SK-N-SH (cell line): Measurements from ENCODE around the gene LNP1. TPM values are rescaled to one million over a fixed set of nuclear protein-coding genes. Genes with fewer than 3 reads are reported as not detected.

Experiments
- CTCF ChIA-PET: fragments of 300-600, 350-600 bp; formaldehyde crosslinking; extraction: SDS; loops from one replicate; lab custom pipeline; 2021; lab: Yijun Ruan, JAX
- POLR2A ChIA-PET: fragments of 350-600 bp; sonication (Branson Sonifier 250); formaldehyde crosslinking; extraction: SDS; loops from one replicate; lab custom pipeline; 2020; ENCODE audit warnings: antibody characterized with exemption, inconsistent platforms; lab: Yijun Ruan, JAX
- DNase-seq: peaks from one replicate; pipeline ENCODE4 v3.0.0; 2012
- H2AFZ ChIP-seq: fragments of 200-600 bp; sonication (generic); 2 replicates; pipeline ENCODE4 v1.8.1; 2016; ENCODE audit warnings: antibody characterized with exemption, mild to moderate bottlenecking, low read depth
- H3F3A ChIP-seq: fragments of 200-600 bp; sonication (generic); replicated peaks from 2 replicates; pipeline ENCODE3; 2016; ENCODE audit warnings: antibody characterized with exemption, mild to moderate bottlenecking; ENCODE audit not compliant: insufficient read depth
- H3K27ac ChIP-seq, 2 experiments: fragments of 200-500 bp in 1 of 2; fragments of 200-600 bp in 1 of 2; sonication (Bioruptor generic) in 1 of 2; sonication (generic), shearing (Covaris generic) in 1 of 2; 2 replicates each; pipeline versions ENCODE4 v1.5.1 to v1.6.1; 2014 to 2016; ENCODE audit warnings: low read depth in 2 of 2, inconsistent platforms in 1 of 2, low read length in 1 of 2, mild to moderate bottlenecking in 1 of 2, mixed read lengths in 1 of 2
- H3K27me3 ChIP-seq: fragments of 200-600 bp; sonication (generic), shearing (Covaris generic); 2 replicates; pipeline ENCODE4 v1.6.1; 2016; ENCODE audit warnings: mixed run types; ENCODE audit not compliant: insufficient read depth
- H3K36me3 ChIP-seq, 2 experiments: fragments of 200-500 bp in 1 of 2; fragments of 200-600 bp in 1 of 2; sonication (Bioruptor generic) in 1 of 2; sonication (generic) in 1 of 2; replicated peaks in 1 of 2; 2 replicates each; pipeline versions ENCODE3 to v1.5.1; 2014 to 2016; ENCODE audit warnings: low read length in 1 of 2, mild to moderate bottlenecking in 1 of 2; ENCODE audit not compliant: insufficient read depth in 2 of 2, control insufficient read depth in 1 of 2
- H3K4me1 ChIP-seq, 2 experiments: fragments of 200-500 bp in 1 of 2; fragments of 200-600 bp in 1 of 2; sonication (Bioruptor generic) in 1 of 2; sonication (generic), shearing (Covaris generic) in 1 of 2; 2 replicates each; pipeline versions ENCODE4 v1.5.1 to v1.6.1; 2014 to 2016; ENCODE audit warnings: low read depth in 1 of 2, low read length in 1 of 2, mixed run types in 1 of 2; ENCODE audit not compliant: insufficient read depth in 2 of 2, control insufficient read depth in 1 of 2
- H3K4me2 ChIP-seq: fragments of 200-600 bp; sonication (generic), shearing (Covaris generic); 2 replicates; pipeline ENCODE4 v1.6.1; 2017; ENCODE audit warnings: mixed run types
- H3K4me3 ChIP-seq, 2 experiments: fragments of 200-500 bp in 1 of 2; fragments of 200-600 bp in 1 of 2; sonication (Bioruptor generic) in 1 of 2; sonication (generic), shearing (Covaris generic) in 1 of 2; 2 replicates each; pipeline versions ENCODE4 v1.5.1 to v1.8.1; 2014 to 2016; ENCODE audit warnings: low read depth in 2 of 2, inconsistent platforms in 1 of 2, low read length in 1 of 2, mild to moderate bottlenecking in 1 of 2, mixed read lengths in 1 of 2, moderate library complexity in 1 of 2
- H3K79me2 ChIP-seq: fragments of 200-600 bp; sonication (generic); 2 replicates; pipeline ENCODE4 v1.8.1; 2017; ENCODE audit warnings: mild to moderate bottlenecking; ENCODE audit not compliant: insufficient read depth
- H3K9ac ChIP-seq: fragments of 200-600 bp; sonication (generic); 2 replicates; pipeline ENCODE4 v1.6.1; 2017; ENCODE audit warnings: mixed run types
- H3K9me2 ChIP-seq: fragments of 200-600 bp; sonication (generic); 2 replicates; pipeline ENCODE4 v1.6.1; 2017; ENCODE audit warnings: mixed run types
- H3K9me3 ChIP-seq: fragments of 200-600 bp; sonication (generic); 2 replicates; pipeline ENCODE4 v1.6.1; 2017; ENCODE audit warnings: mixed run types, mild to moderate bottlenecking, moderate library complexity
- H4K20me1 ChIP-seq: fragments of 200-600 bp; sonication (generic); 2 replicates; pipeline ENCODE4 v1.6.1; 2017; ENCODE audit warnings: mild to moderate bottlenecking, mixed run types; ENCODE audit not compliant: insufficient read depth
- CTCF ChIP-seq: fragments of 200-600 bp; sonication (generic); IDR thresholded peaks from 2 replicates; pipeline ENCODE4 v1.6.1; 2017; ENCODE audit warnings: antibody characterized with exemption, mild to moderate bottlenecking, moderate library complexity
- EP300 ChIP-seq, 2 experiments: IDR thresholded peaks; 2 replicates each; pipeline versions ENCODE4 v1.4.0 to v1.6.1; 2012; ENCODE audit warnings: borderline replicate concordance in 1 of 2, low read depth in 1 of 2, low read length in 1 of 2
- EZH2phosphoT487 ChIP-seq: fragments of 200-600 bp; sonication (generic); IDR thresholded peaks from 2 replicates; pipeline ENCODE4 v1.6.1; 2017; ENCODE audit warnings: low read depth, mixed run types, mild to moderate bottlenecking, antibody characterized with exemption, moderate library complexity, borderline replicate concordance
- IRF3 ChIP-seq: fragments of 150-350 bp; IDR thresholded peaks from 2 replicates; pipeline ENCODE4 v1.6.1; 2016; ENCODE audit warnings: mild to moderate bottlenecking, low read depth, low read length
- MAX ChIP-seq: IDR thresholded peaks from 2 replicates; pipeline ENCODE4 v1.4.0; 2012; ENCODE audit warnings: low read depth
- NRF1 ChIP-seq: IDR thresholded peaks from 2 replicates; pipeline ENCODE4 v1.6.1; 2012; ENCODE audit warnings: low read depth, mild to moderate bottlenecking, low read length
- PBX3 ChIP-seq: IDR thresholded peaks from 2 replicates; pipeline ENCODE4; 2012
- POLR2AphosphoS5 ChIP-seq: IDR thresholded peaks from 2 replicates; pipeline ENCODE4 v1.6.1; 2012; ENCODE audit warnings: low read depth, low read length
- RFX5 ChIP-seq: IDR thresholded peaks from 2 replicates; pipeline ENCODE4 v1.6.1; 2012; ENCODE audit warnings: mild to moderate bottlenecking, improper control_type of control experiment, low read length
- SIN3A ChIP-seq: IDR thresholded peaks from 2 replicates; pipeline ENCODE4 v1.6.1; 2012; ENCODE audit warnings: low read depth, mild to moderate bottlenecking, low read length, moderate library complexity, borderline replicate concordance
- TEAD4 ChIP-seq: IDR thresholded peaks from 2 replicates; pipeline ENCODE4 v1.4.0; 2012; ENCODE audit warnings: mild to moderate bottlenecking, borderline replicate concordance; ENCODE audit not compliant: insufficient read depth
- ZBTB33 ChIP-seq: IDR thresholded peaks from 2 replicates; pipeline ENCODE4 v1.4.0; 2012; ENCODE audit warnings: low read depth, borderline replicate concordance
- WGBS: methylation state at CpG from one replicate; pipeline ENCODE4 v1.1.6; 2017; ENCODE audit warnings: low lambda C conversion rate; 5-methylcytosine and 5-hydroxymethylcytosine counted together
- polyA plus RNA-seq, 3 experiments: library from polyadenylated mRNA; depleted of rRNA; stranded (reverse); fragments of >200 nt; gene quantifications; 2 replicates each; pipeline ENCODE4 v1.2.3, GENCODE V29; 2012

LNP1 gene
- polyA plus RNA-seq, 1 of the 3 experiments (the other 2 are of a cell fraction): 2.3 TPM

GRCh38 chr3:100429187-100429716 is 27.9 kb downstream of the LNP1 start:
- ChIA-PET CTCF (no interaction called here), POLR2A (interaction anchor here (1.1 kb wide), 1 partner anchor 28 kb away, joined by 3 read pairs; the partner anchor contains the start of genes LNP1 and TOMM70)
- Histone ChIP-seq H3K79me2 (no peaks in the 10 kb centered on the region), H3K4me3 (no peak overlapping the region), H4K20me1 (no peaks in the 10 kb centered on the region), H3K9me2 (no peaks in the 10 kb centered on the region), H3K27me3 (no peaks in the 10 kb centered on the region), H3K36me3 (no peaks in the 10 kb centered on the region), H3F3A (no peaks in the 10 kb centered on the region), H3K9ac (no peak overlapping the region), H2AFZ (no peak overlapping the region), H3K4me2 (no peak overlapping the region), H3K4me1 (no peaks in the 10 kb centered on the region; a peak in 2 of 4 replicates), H3K9me3 (no peaks in the 10 kb centered on the region), H3K27ac (no peak overlapping the region)
- TF ChIP-seq MAX (no peak), EP300 (IDR thresholded peaks at IDR 0.05; ENCODE audit: borderline replicate concordance in 1 of 2, low read depth in 1 of 2, low read length in 1 of 2) (no peak)
- no peak for DNase-seq
- WGBS: 96% methylated on average over 2 of the region's 2 CpGs

GRCh38 chr3:100436951-100437350 is 35.6 kb downstream of the LNP1 start:
- Histone ChIP-seq H3K4me1 (no peaks in the 10 kb centered on the region), H4K20me1 (no peaks in the 10 kb centered on the region), H3K4me2 (no peak overlapping the region), H2AFZ (no peak overlapping the region), H3K27ac (no peak overlapping the region), H3F3A (no peaks in the 10 kb centered on the region), H3K9ac (no peak overlapping the region), H3K79me2 (no peaks in the 10 kb centered on the region), H3K9me2 (no peaks in the 10 kb centered on the region), H3K4me3 (no peak overlapping the region), H3K36me3 (no peaks in the 10 kb centered on the region), H3K27me3 (no peaks in the 10 kb centered on the region), H3K9me3 (no peaks in the 10 kb centered on the region)
- POLR2A ChIA-PET: no interaction called here
- CTCF ChIA-PET: no interaction called here
- DNase-seq: no peak
- 93% methylated on average over 2 of the region's 2 CpGs for WGBS
- TF ChIP-seq POLR2AphosphoS5 (no peak), SIN3A (no peak), TEAD4 (no peak)

- WGBS: 84% methylated on average over 3 of the region's 3 CpGs
- POLR2A ChIA-PET: no interaction called here
- Histone ChIP-seq H3K4me3 (no peak overlapping the region), H3K4me1 (no peaks in the 10 kb centered on the region), H3K27me3 (no peaks in the 10 kb centered on the region), H3K4me2 (no peak overlapping the region), H3K9me3 (no peaks in the 10 kb centered on the region), H3K27ac (no peak overlapping the region), H3F3A (no peaks in the 10 kb centered on the region), H4K20me1 (no peaks in the 10 kb centered on the region), H3K9ac (no peak overlapping the region), H3K9me2 (no peaks in the 10 kb centered on the region), H3K79me2 (no peaks in the 10 kb centered on the region), H3K36me3 (no peaks in the 10 kb centered on the region), H2AFZ (no peak overlapping the region)
- DNase-seq: no peak
- CTCF ChIA-PET: interaction anchor here (1.1 to 1.6 kb wide), 2 partner anchors 24 to 152 kb away, joined by 3 to 5 read pairs; no protein-coding TSS in a partner anchor
- TF ChIP-seq PBX3 (no peak), ZBTB33 (no peak), IRF3 (no peak), EZH2phosphoT487 (no peak), RFX5 (no peak), CTCF (no peak), NRF1 (no peak)
These were observed 36.6 kb downstream of the LNP1 start for GRCh38 chr3:100437721-100438622.
